Stimulated activated CD8-positive, alpha-beta memory T cell treated with anti-CD3 and anti-CD28 coated beads, Interleukin-4, amount 100 ng/mL, for 1 hour (primary cell): Measurements from ENCODE around the gene DCLK1.
"Not testable (repeated sequence)": the region's sequence is repeated elsewhere in the genome, so short reads cannot be mapped to it uniquely, and the experiment has no call there.

Source experiments
- DNase-seq, 2 donors: peaks; one replicate each; pipeline ENCODE4 v3.0.0-alpha.2; 2020; ENCODE audit warnings: low read depth in 2 of 2, low spot score in 1 of 2

The DCLK1 gene

DNA sequence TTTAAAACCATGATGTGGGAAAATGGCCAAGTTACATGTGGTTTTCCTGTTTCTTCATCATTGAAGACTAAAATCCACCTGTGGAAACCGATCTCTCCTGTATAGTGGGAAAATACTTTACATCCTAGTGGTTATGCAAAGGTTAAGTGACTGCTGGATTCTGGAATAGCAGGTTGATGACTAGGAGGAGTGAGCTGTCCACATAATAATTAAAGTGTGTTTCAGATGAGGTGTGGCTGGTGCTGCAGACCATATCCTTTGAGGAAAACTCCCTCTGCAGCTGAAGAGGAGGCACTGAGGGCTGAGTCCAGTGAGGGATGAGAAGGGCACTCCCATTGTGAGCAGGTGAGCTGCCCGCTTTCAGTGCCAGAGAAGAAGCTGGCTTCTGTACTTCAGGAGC is 43.2 kb downstream of the DCLK1 start:
- DNase-seq, result no peak

DNA sequence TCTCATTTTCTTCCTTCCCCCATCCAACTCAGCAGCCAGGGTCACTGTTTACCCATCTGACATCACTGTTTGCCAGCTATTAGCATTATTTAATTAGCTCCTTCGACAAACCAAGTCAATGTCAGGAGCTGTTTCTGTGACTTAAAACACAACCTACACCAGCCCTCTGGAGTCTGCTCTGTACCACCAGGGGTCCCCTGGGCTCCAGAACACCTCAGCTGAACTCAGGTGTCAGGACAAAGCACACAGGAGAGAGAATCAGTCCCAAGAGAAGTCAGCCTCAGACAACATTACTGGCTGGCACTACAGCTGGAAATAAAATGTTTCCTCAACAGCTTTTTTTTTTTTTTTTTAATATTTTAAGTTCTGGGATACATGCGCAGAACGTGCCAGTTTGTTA is 45.1 kb downstream of the DCLK1 start:
- DNase-seq, result no peak

DNA sequence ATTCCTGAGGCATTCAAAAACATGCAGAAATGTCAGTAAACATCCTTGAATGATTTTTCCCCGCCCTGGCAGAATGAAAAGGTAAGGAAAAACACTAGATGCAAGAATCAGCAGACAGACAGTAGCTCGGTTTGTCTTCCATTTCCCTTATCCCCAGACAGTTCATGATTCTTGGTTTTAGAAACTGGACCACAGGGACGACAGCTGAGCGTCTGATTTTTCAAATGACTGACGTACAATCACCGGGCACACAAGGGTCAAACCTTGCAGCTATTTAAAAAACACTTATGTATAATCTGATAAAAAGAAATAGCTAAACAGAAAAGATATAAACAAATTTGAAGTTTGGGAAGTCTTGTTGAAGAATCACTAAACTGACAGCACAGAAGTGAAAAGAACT is 47.1 kb downstream of the DCLK1 start:
- DNase-seq, result no peak

DNA sequence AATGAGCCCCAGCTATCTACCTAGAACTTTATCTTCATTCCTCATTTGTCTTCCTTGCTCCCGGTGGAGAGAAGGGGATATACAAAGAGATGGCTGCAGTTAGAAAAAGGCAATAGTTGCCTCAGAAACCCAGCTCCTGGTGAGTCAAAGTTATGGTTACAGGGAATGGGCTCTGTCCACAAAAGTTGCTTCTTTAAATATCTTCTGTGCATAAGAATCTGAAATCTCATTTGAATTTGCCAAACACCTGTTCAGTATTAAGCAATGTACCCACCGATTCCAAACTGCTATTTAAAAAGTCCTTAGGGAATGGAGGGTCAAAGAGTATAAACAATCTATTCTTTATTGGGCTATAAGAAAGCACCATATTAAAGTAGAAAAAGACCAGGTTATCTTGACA is 48.4 kb downstream of the DCLK1 start:
- no peak for DNase-seq

DNA sequence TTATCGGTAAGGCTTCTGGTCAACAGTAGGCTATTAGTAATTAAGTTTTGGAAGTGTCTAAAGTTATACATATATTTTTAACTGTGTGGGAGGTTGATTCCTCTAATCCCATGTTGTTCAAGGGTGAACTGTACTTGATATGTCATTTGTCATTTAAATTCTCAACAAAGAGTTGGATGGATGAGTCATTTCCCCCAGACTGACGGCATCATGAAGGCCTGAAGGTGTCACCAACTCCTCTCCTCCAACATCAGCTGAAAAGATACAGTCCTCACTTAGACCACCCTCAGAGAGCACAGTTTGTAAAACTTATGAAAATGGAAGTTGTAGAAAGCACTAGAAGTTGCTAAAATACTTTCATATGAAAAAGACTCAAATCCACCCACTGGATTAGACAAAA is 48.8 kb downstream of the DCLK1 start:
- no peak for DNase-seq

DNA sequence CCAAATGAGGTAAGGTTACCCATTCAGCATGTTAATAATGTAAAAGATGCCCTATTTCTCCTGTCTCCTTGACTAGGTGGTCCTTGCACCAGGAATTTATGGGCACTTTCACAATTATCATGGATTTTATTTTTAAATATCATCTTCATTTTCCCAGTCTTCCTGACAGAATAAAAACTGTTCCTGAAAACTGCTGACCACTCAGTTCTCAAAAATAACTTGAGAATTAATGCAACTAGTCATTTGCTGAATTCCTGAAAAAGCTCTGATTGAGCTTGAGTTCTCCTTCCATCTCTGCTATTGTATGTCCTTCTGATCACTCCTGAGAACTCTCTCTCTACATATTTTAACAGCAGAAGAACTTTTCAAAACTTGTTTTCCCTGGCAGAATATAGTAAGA is 55.0 kb downstream of the DCLK1 start:
- no peak for DNase-seq

DNA sequence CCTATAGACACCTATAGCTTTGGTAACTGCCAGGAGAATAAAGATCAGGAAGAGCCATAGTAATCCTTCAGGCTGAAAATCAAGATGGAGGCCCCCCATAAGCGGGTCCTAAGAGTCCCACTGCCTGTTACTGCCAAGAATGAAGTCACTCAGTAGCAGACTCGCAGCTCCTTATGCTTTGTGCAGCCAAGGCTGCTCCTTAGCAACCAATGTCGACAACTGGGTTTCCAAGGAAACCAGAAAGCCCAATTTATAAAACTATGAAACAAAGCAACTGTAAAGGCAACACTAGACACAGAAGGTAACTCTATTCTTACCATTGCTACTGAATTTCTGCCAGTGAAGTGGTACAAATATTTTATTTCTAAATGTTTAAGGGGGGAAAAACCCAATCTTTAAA is 56.5 kb downstream of the DCLK1 start:
- DNase-seq, result no peak

DNA sequence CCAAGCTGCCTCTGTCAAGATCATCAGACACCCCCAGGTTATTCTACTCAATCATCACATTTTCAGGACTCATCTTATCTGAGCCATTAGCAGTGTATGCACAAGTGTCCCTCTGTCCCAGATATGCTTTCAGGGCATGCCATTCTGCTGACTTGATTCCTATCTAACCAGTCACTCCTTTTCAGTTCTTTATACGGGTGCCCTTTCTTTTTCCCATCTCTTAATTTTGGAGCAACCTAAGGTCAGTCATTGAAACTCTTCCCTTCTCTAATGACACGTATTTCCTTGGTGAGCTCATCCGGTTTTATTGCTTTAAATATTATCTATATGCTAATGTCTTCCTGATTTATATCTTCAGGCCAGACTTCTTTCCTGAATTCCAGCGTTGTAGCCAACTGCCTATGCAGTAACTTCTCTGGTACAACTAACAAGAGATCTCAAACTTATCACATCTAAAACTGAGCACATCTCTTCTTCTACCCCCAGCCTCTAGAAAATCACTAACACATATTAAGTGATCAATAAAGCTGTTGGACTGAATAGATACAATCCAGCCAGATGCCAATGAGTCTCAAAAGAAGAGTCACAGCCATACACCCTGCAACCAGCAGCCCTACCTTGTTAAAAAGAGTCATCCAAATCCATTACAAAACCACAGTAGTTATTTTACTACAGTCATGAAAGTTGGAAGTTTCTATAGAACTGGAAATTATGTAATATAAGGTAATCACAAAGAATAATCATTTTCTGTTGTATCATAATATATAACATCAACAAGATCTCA is 58.8 kb downstream of the DCLK1 start:
- no peak for DNase-seq

DNA sequence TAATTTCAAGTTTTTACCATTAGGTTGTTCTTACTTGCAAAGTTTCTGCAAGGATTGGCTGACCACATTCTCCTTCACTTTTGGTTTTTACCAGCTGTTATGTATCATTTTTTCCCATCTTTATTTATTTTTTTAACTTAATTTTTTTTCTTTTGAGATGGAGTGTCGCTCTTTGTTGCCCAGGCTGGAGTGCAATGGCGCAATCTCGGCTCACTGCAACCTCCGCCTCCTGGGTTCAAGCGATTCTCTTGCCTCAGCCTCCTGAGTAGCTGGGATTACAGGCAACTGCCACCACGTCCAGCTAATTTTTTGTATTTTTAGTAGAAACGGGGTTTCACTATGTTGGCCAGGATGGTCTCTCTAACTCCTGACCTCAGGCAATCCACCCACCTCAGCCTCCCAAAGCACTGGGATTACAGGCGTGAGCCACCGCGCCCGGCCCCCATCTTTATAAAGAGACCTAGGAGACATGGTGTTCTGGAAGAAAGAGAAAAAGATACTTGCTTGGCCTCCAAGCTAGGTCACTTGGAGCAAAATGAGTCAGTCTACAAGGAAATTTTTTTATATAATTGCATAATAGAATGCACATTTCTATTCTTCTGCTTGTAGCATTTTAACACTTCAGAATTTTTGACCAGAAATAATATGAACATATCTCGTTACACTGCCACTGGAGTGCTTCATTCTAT is 60.5 kb downstream of the DCLK1 start:
- not testable (repeated sequence) for DNase-seq

DNA sequence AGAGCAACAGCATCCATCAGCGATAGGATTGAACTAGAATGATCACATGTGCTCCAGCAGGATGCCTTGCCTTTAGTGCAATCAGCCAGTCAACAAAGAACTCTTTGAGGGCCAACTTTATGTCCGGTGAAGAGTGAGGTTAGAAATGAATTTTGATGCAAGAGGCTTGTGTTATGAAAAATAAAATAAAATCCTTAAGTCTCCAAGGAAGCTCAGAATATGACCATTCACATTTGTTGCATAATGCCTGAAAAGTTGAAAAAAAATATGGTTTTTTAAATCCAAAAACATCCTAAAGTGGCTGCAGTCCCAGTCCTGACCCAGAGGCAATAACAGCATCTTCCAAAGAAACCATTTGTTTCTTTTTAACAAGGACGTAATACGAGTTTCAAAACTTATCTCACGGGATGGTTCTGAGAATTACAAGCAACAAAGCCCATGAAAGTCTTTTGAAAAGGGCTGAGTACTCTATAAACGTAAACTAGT is 61.3 kb downstream of the DCLK1 start:
- DNase-seq, result no peak

DNA sequence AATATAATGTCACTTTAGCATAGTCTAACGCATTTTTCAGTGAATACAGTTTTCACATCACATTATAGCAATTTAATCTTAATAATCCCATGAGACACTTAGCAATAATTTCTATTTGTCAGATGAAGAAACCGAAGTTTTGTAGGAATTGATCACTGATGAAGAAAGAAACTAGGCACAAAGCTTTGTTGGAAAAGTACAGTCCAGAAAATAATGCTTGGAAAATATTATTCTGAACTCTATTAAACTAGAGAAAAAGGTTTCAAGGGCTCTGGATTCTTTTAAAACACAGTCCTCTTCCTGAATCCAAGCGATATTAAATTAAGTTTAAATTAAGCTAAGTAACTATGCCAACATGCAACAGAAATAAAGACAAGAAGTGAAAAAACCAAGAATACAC is 62.2 kb downstream of the DCLK1 start:
- no peak for DNase-seq

DNA sequence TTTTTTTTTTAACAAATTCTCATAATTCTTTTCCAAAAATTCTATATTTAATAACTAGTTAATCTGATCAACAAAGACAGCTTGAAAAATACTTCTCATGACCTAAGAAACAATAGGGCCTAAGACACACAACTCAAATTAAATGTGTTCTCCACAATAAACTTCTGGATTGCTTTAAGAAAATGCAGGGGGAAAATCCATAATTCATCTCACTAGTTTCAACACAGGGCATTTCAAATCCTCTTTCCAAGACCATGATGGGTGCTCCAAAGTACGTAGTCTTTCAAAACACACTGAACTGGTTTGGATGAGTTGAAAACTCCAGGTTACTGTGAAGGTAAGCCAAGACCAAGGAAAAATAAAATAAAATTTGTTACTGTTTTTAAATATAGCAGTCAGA is 62.6 kb downstream of the DCLK1 start:
- DNase-seq, result no peak

DNA sequence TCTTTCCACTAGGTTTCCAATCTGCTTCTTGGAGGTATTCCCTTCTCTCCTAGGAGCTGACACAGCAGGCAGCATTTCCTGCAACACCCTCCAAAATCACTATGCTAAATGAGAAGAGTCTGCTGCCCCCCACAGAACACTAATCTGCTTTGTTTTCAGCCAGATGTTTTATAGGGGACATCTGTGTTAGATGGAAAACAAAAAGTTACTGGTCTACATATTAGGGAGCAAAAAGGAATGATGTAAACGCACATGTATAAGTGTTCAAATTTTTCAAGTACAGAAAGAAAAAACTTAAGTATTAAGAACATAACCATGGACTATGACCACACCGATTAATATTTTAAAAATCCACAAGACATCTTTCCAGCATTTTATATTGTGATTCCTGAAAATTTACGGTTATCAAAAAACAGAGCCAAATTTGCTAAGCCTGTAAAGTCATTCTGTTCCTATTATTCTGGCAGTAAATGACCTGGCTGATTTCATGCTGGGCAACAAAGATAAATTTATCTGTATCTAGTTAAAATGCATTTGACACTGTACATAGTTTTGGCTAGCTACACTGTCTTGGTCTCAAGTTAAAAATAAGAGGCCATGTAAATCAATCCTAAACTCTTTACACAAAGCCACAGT is 63.3 kb downstream of the DCLK1 start:
- no peak for DNase-seq

DNA sequence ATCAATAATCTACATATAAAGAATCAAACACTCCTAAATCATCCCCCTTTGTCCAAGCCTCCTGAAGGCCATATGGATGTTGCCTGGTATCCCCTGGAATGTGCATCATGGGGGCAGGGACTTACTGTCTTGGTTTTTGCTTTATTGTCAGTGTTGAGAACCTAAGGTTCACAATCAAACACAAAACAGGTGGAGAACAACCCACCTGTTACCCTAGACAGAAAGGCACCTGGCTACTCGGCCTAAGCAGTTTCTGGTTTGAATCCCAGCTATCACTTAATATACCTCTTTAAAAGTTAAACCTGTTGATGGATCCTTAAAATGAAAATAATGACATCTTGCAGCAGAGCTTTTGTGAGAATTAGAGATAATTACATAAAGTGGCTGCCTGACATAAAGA is 68.9 kb downstream of the DCLK1 start:
- no peak for DNase-seq

DNA sequence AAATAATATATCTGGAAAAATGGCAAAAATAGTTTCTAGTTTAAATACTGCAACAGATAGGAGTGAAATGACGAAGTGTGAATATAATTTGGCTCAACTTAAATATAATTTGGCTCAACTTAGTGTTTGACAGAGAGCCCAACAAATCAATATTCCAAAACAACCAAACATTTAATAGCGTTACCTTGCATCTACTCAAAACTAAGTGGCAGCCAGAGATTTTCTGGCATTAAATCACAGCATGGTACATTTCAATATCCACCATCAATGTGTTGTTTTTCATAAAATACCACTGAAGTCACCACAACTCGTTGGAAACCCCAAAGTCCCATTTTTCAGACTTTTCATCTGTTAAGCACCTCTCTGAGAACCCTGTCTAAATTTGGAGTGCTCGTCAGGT is 69.6 kb downstream of the DCLK1 start:
- no peak for DNase-seq

DNA sequence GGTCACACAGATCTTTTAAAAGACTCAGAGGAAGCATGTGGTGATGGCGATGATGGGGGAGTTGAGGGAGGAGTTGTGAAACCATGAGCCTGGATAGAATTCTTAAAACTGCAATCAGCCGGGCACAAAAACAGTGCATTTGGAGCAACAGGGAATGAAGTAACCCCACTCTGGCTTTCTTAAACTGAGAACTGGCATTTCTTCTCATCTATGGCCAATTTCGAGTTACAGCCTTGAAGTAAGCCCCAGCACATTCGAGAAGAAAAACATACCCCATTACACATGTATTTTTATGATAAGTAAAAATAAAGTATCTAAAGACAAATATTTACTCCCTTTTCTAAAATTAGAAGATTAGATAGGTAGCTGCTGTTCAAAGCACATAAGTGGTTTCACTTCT is 70.1 kb downstream of the DCLK1 start:
- no peak for DNase-seq

DNA sequence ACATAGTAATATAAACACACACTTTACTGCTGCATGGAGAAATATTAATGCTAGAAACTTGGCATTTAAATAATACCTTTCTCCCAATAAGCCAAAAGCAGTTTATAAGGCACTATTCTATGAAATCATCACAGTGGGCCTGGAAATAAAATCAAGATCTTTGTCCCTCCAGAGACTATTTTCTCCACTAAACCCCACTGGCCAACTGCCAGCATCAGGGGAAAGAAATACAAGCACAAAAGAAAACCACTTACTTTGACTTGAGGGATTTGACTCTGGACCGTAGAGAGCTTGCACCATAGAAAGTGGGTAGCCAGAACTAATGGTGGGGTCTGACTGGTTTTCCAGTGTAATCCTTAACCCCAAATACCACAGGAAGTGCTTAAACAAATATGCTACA is 71.9 kb downstream of the DCLK1 start:
- no peak for DNase-seq

DNA sequence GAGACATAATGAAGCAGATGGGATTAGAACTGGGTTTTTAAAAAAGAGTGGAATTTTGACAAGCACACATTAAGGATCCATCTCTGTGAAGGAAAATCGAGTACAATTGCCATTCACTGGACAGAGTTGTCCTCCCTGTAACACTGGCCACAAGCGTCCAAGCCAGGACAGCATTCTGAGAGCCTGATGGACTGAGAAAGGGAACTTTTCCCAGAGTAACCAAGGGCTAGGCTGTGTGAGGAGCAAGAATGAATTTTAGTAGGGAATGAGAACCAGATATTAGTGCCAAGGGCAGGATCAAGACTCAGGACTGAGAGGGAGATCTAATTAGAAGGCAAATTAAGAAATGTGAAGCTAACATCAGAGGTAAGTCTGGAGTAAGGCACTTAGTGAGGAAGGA is 73.1 kb downstream of the DCLK1 start:
- no peak for DNase-seq

DNA sequence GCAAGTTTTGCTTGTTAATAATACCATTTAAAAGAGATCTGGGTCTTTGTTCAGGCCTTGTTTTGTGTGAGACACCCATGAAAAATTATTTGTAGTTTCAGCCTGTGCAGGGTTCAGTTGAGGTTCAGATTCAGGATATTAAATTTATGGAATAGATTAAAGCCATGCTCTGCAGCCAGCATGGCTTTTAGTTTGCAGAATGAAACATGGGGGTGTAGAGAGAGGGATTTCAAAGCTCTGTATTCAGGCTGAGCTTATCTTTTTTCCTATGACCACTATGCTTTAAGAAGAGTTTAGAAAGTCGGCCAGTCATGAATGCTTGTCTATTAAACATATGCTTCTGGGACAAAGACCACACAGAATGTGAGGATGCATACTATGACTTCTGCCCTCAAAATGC is 73.6 kb downstream of the DCLK1 start:
- DNase-seq, result no peak

DNA sequence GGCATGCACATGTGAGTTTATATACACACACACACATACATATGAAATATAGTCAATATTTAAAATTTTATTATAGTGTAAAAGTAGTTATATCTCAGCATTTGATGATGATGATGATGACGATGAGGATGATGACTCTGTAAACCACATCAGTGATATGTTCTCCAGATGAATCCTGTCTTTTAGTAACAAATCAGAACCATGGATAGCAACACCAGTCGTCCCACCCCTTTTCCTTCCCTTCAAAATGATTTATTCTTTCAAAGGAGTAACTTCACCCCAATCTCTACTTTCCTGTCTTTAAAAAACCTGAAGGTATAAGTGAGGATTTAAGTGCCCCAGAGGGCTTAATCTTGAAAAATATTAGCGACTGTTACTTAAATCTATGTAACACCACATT is 74.1 kb downstream of the DCLK1 start:
- DNase-seq, result no peak

DNA sequence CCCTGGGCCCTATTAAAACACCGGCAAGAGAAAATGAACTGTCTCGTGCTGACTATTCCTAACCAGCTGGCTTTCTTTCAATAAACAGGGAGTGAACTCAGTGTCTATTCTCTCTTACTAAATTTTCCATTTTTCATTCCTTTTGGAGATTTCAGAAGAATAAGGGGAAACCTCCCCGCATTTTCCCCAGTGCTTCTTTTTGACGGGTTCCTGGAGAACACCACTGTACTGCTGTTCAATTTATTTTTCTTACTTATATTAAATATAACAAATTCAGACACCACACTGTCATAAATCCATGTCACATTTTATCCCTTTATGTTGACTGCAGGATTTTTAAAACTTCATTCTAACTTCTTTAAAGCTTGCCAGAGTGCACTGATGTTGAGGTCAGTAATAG is 75.8 kb downstream of the DCLK1 start:
- DNase-seq, result no peak

DNA sequence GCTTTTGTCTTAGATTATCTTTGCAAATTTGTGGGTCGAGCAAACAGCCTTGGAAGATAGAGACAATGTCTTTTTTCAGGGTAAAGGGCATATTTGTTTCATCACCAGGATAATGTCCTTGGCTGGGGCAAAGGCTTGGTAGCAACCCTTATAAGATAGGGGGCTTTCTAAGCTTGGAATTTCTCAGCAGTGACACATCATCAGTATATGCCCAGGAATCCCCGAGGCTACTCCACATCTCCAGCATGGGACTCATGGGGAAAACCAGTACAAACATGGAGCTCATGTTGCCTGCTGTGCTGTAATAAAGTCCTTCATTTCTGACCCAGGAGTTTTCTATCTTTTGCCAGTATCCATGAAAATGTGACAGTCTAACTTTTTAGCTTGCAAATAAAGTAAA is 77.1 kb downstream of the DCLK1 start:
- no peak for DNase-seq
